HG03039 (cell line): Measurements from ENCODE around the gene WDR4.
"Not testable (repeated sequence)": the region's sequence is repeated elsewhere in the genome, so short reads cannot be mapped to it uniquely, and the experiment has no call there.

ENCODE experiments used
- ATAC-seq: cut with Tn5 transposase; IDR thresholded peaks from one replicate; pipeline ENCODE4 v1.9.1; 2021; ENCODE audit warnings: mild to moderate bottlenecking, moderate library complexity; ENCODE audit not compliant: unreplicated experiment

The WDR4 gene

GRCh38 chr21:42878993-42879787 lies at the start of gene WDR4:
TSS of gene WDR4 (minus strand) at chr21:42879539. CDS start at chr21:42879495, 44 bp downstream.
- ATAC-seq, result peak; percentile 92

- not testable (repeated sequence) for ATAC-seq
These were observed 48.3 kb upstream of the WDR4 start for GRCh38 chr21:42927474-42928200.

GRCh38 chr21:42925114-42925926 lies 46.0 kb upstream of the WDR4 start, which contains the start of gene ERVH48-1:
TSS of gene ERVH48-1 (minus strand) at chr21:42925630. CDS start at chr21:42919006, 6,624 bp downstream.
- no peak for ATAC-seq

GRCh38 chr21:42924433-42924751 lies 45.1 kb upstream of the WDR4 start:
- ATAC-seq, result no peak

- no peak for ATAC-seq
These were observed 44.5 kb upstream of the WDR4 start for GRCh38 chr21:42923553-42924432.

GRCh38 chr21:42922918-42923317 lies 43.6 kb upstream of the WDR4 start:
- ATAC-seq, result no peak

GRCh38 chr21:42921927-42922326 lies 42.6 kb upstream of the WDR4 start:
- no peak for ATAC-seq

GRCh38 chr21:42918291-42918690 lies 39.0 kb upstream of the WDR4 start:
- ATAC-seq, result no peak

- no peak for ATAC-seq
These were observed 34.1 kb upstream of the WDR4 start for GRCh38 chr21:42913476-42913875.

GRCh38 chr21:42911920-42912319 lies 32.6 kb upstream of the WDR4 start:
- ATAC-seq, result not testable (repeated sequence)

- ATAC-seq, result not testable (repeated sequence)
These were observed 29.1 kb upstream of the WDR4 start for GRCh38 chr21:42908484-42908883.

- ATAC-seq, result no peak
These were observed 26.9 kb upstream of the WDR4 start for GRCh38 chr21:42906233-42906632.

- no peak for ATAC-seq
These were observed 25.9 kb upstream of the WDR4 start for GRCh38 chr21:42905195-42905594.

GRCh38 chr21:42903817-42904216 lies 24.5 kb upstream of the WDR4 start:
- ATAC-seq, result no peak

- no peak for ATAC-seq
These were observed 21.1 kb upstream of the WDR4 start for GRCh38 chr21:42900446-42900845.

GRCh38 chr21:42892931-42893755 lies 13.8 kb upstream of the WDR4 start, which contains the start of gene NDUFV3:
TSS of gene NDUFV3 (plus strand) at chr21:42893309. CDS start at chr21:42893334, 25 bp downstream.
- ATAC-seq, result peak; percentile 85

- ATAC-seq, result no peak
These were observed 13.2 kb upstream of the WDR4 start for GRCh38 chr21:42892582-42892930.

- no peak for ATAC-seq
These were observed 8.0 kb upstream of the WDR4 start for GRCh38 chr21:42887326-42887725.

GRCh38 chr21:42883921-42884320 lies 4.6 kb upstream of the WDR4 start:
- ATAC-seq, result no peak
